H1 (cell line): ENCODE measurements around the gene CDC42EP1.
"Not testable (repeated sequence)": the region's sequence is repeated elsewhere in the genome, so short reads cannot be mapped to it uniquely, and the experiment has no call there.

Source experiments
- CTCF ChIP-seq, 3 experiments: IDR thresholded peaks; 1 replicate in 2 of 3; 2 replicates in 1 of 3; pipeline versions ENCODE4 v1.5.1 to v1.6.1; 2011; ENCODE audit warnings: low read length in 3 of 3, mild to moderate bottlenecking in 3 of 3, inconsistent platforms in 2 of 3, low read depth in 1 of 3, moderate library complexity in 1 of 3; ENCODE audit not compliant: insufficient read depth in 1 of 3; ENCODE audit errors: control extremely low read depth in 1 of 3
- GABPA ChIP-seq: IDR thresholded peaks from 2 replicates; pipeline ENCODE4 v1.6.1; 2011; ENCODE audit warnings: mild to moderate bottlenecking, low read length, moderate library complexity, borderline replicate concordance; ENCODE audit not compliant: insufficient read depth
- RBBP5 ChIP-seq: IDR thresholded peaks from 2 replicates; pipeline ENCODE4 v1.7.1; 2012; ENCODE audit warnings: low read depth, mild to moderate bottlenecking, inconsistent platforms, low read length, moderate library complexity, borderline replicate concordance

DNA sequence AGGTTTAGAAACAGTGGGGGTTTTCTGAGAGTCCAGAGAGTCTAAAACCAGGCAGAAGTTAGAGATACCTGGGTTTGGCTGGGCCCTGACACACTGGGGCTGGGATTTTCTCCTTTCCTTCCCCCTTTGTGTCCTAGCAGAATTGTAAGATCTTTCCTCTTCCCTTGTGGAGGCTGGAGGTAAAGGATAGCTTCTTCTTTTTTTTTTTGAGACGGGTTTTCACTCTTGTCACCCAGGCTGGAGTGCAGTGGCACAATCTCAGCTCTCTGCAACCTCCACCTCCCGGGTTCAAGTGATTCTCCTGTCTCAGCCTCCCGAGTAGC lies 49.8 kb downstream of the CDC42EP1 start:
- not testable (repeated sequence) for TF ChIP-seq CTCF (IDR thresholded peaks at IDR 0.05; ENCODE audit: control extremely low read depth in 1 of 3, insufficient read depth in 1 of 3, low read depth in 1 of 3, low read length in 3 of 3); GABPA; RBBP5
